HepG2 (cell line): ENCODE results near the gene RNPEPL1. TPM values are rescaled to one million over a fixed set of nuclear protein-coding genes. Genes with fewer than 3 reads are reported as not detected.
A peak's percentile ranks its signal among the peaks of the same experiment; 100 is the strongest.

ENCODE experiments used
- GPN1 ChIP-seq: sonication (generic); formaldehyde crosslinking; IDR thresholded peaks from 2 replicates; pipeline ENCODE4 v1.5.1; 2020; ENCODE audit warnings: missing genetic modification reagents, borderline replicate concordance
- IRF1 ChIP-seq: sonication (generic); formaldehyde crosslinking; IDR thresholded peaks from 2 replicates; pipeline ENCODE4 v1.4.0; 2020; ENCODE audit warnings: low read depth, mild to moderate bottlenecking, missing genetic modification reagents
- MED1 ChIP-seq: sonication (generic); formaldehyde crosslinking; IDR thresholded peaks from 2 replicates; pipeline ENCODE4 v1.4.0; 2020; ENCODE audit warnings: missing genetic modification reagents
- MXD1 ChIP-seq: sonication (generic); formaldehyde crosslinking; IDR thresholded peaks from 2 replicates; pipeline ENCODE4 v1.4.0; 2020; ENCODE audit warnings: mild to moderate bottlenecking, missing genetic modification reagents
- NR2F1 ChIP-seq, 2 experiments: fragments of 450-650 bp in 1 of 2; formaldehyde crosslinking in 1 of 2; IDR thresholded peaks; 2 replicates each; pipeline versions ENCODE4 v1.5.0 to v1.6.1; 2016 to 2020; ENCODE audit warnings: mild to moderate bottlenecking in 1 of 2, missing compliant biosample characterization in 1 of 2, missing genetic modification reagents in 1 of 2, moderate library complexity in 1 of 2
- PHF20 ChIP-seq: sonication (generic); formaldehyde crosslinking; IDR thresholded peaks from 2 replicates; pipeline ENCODE4 v1.5.0; 2020; ENCODE audit warnings: mild to moderate bottlenecking, missing genetic modification reagents
- RERE ChIP-seq: IDR thresholded peaks from 2 replicates; pipeline ENCODE4 v1.6.1; 2016; ENCODE audit warnings: low read depth, missing genetic modification reagents, missing compliant biosample characterization
- RFX3 ChIP-seq: IDR thresholded peaks from 2 replicates; pipeline ENCODE4 v1.6.1; 2016; ENCODE audit warnings: missing biosample characterization, missing genetic modification reagents
- RXRA ChIP-seq: sonication (generic); formaldehyde crosslinking; IDR thresholded peaks from 2 replicates; pipeline ENCODE4 v1.5.1; 2020; ENCODE audit warnings: missing genetic modification reagents
- SKIL ChIP-seq: sonication (generic); formaldehyde crosslinking; IDR thresholded peaks from 2 replicates; pipeline ENCODE4 v1.8.0; 2022; ENCODE audit warnings: missing genetic modification reagents, mild to moderate bottlenecking, moderate library complexity, borderline replicate concordance
- WIZ ChIP-seq: sonication (generic); formaldehyde crosslinking; IDR thresholded peaks from 2 replicates; pipeline ENCODE4 v1.5.1; 2020; ENCODE audit warnings: mild to moderate bottlenecking, missing genetic modification reagents
- ZNF234 ChIP-seq: sonication (generic); formaldehyde crosslinking; conservative IDR thresholded peaks from 2 replicates; pipeline ENCODE4 v1.5.1; 2020; ENCODE audit warnings: mild to moderate bottlenecking, missing genetic modification reagents
- ZNF343 ChIP-seq: sonication (generic); formaldehyde crosslinking; IDR thresholded peaks from 2 replicates; pipeline ENCODE4 v1.4.0; 2020; ENCODE audit warnings: mild to moderate bottlenecking, missing genetic modification reagents
- ZNF382 ChIP-seq: sonication (generic); formaldehyde crosslinking; IDR thresholded peaks from 2 replicates; pipeline ENCODE4 v1.5.0; 2020; ENCODE audit warnings: missing genetic modification reagents, mild to moderate bottlenecking, borderline replicate concordance
- ZNF567 ChIP-seq: sonication (generic); formaldehyde crosslinking; IDR thresholded peaks from 2 replicates; pipeline ENCODE4 v1.8.1; 2023; ENCODE audit warnings: mild to moderate bottlenecking, missing genetic modification reagents, borderline replicate concordance
- ZNF75D ChIP-seq: sonication (generic); formaldehyde crosslinking; IDR thresholded peaks from 2 replicates; pipeline ENCODE4 v1.8.1; 2023; ENCODE audit warnings: missing genetic modification reagents, mild to moderate bottlenecking, borderline replicate concordance
- polyA plus RNA-seq, 8 experiments: library from polyadenylated mRNA; depleted of rRNA in 3 of 8; stranded (reverse) in 7 of 8; unstranded in 1 of 8; fragments of >200 nt; fragmentation: Illumina TruSeq in 4 of 8; extraction: Trizol in 4 of 8; gene quantifications; 2 replicates each; pipeline versions ENCODE4 v1.2.1 to v1.2.3, GENCODE V29; 2011 to 2016; ENCODE audit warnings: low read depth in 4 of 8, missing spikeins in 1 of 8, mixed read lengths in 1 of 8; ENCODE audit not compliant: insufficient read depth in 1 of 8
- total RNA-seq, 5 experiments: library from RNA; depleted of rRNA; stranded (reverse); fragments of >200 nt; fragmentation: Illumina TruSeq; extraction: Trizol; gene quantifications; 2 replicates each; pipeline ENCODE4 v1.2.3, GENCODE V29; 2016; ENCODE audit warnings: low read depth in 1 of 5
- TF ChIP-seq, protein P1 (sequence below): sonication (generic); formaldehyde crosslinking; IDR thresholded peaks from 2 replicates; pipeline ENCODE4 v1.4.0; 2020; ENCODE audit warnings: missing genetic modification reagents, borderline replicate concordance

RNPEPL1 gene
- total and polyA plus RNA-seq, 2 of the 13 experiments (the other 11 are each of a cell fraction or from before 2014, with no cell fraction given) = 13.0 to 18.0 TPM

- TF ChIP-seq ZNF567 = 0 out of 2 replicates have a peak, but pooled peaks have one; percentile 34
- no peak for TF ChIP-seq IRF1 (CRISPR knock-in tag)
- peak; percentile 15; the same call in 1 of the 2 replicates for TF ChIP-seq SKIL (CRISPR knock-in tag)
- TF ChIP-seq GPN1 = no peak
- no peak for TF ChIP-seq ZNF75D (CRISPR knock-in tag)
- no peak for TF ChIP-seq NR2F1 (CRISPR knock-in tag; IDR thresholded peaks at IDR 0.05)
- peak; percentile 78 for TF ChIP-seq PHF20 (CRISPR knock-in tag)
- TF ChIP-seq ZNF382 = no peak
- peak; percentile 75 for TF ChIP-seq MXD1 (CRISPR knock-in tag)
- TF ChIP-seq MED1 (CRISPR knock-in tag) = peak; percentile 90
- TF ChIP-seq WIZ (CRISPR knock-in tag) = no peak
- TF ChIP-seq ZNF343 = no peak
- TF ChIP-seq, protein P1, sequence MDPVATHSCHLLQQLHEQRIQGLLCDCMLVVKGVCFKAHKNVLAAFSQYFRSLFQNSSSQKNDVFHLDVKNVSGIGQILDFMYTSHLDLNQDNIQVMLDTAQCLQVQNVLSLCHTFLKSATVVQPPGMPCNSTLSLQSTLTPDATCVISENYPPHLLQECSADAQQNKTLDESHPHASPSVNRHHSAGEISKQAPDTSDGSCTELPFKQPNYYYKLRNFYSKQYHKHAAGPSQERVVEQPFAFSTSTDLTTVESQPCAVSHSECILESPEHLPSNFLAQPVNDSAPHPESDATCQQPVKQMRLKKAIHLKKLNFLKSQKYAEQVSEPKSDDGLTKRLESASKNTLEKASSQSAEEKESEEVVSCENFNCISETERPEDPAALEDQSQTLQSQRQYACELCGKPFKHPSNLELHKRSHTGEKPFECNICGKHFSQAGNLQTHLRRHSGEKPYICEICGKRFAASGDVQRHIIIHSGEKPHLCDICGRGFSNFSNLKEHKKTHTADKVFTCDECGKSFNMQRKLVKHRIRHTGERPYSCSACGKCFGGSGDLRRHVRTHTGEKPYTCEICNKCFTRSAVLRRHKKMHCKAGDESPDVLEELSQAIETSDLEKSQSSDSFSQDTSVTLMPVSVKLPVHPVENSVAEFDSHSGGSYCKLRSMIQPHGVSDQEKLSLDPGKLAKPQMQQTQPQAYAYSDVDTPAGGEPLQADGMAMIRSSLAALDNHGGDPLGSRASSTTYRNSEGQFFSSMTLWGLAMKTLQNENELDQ (CRISPR knock-in tag) = 0 out of 2 replicates have a peak, but pooled peaks have one; percentile 24
- TF ChIP-seq RERE (CRISPR knock-in tag) = 0 out of 2 replicates have a peak, but pooled peaks have one; percentile 28
- TF ChIP-seq ZNF234 (CRISPR knock-in tag) = no peak
- TF ChIP-seq RFX3 (CRISPR knock-in tag) = no peak
- peak; percentile 84 for TF ChIP-seq RXRA (CRISPR knock-in tag)
Observed at GRCh38 chr2:240626531-240627300, 58.4 kb downstream of the RNPEPL1 start (continued).
